Skeletal muscle cell (primary cell): ENCODE measurements around the gene PEA15.

Source experiments
- DNase-seq: peaks from one replicate; pipeline ENCODE4 v3.0.0-alpha.2; 2010; ENCODE audit warnings: low read depth
- H3K4me3 ChIP-seq: 2 replicates; pipeline ENCODE4 v1.5.1; 2011; ENCODE audit warnings: low read depth, mild to moderate bottlenecking, control low read depth, low read length, moderate library complexity

PEA15 gene

DNA sequence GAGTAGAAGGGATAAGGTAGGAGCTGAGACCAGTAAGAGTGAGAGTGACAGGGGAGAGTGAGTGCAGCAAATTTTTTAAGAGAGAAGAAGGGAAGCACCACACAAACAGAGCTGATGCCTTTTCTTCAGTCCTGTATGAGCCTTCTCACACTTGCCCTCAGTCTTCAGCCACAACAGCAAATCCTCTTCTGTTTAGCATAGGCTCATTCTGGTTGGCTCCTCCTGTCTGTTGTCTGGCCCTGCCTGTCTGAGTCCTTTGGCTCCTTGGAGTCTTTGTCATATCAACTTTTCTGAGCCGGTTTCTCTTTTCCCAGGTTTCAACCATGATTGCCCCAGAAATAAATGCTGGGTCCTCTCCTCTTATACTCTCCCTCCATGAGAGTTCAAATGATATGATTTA is 27.5 kb upstream of the PEA15 start:
- no peak overlapping the region for H3K4me3 ChIP-seq
- no peak for DNase-seq

DNA sequence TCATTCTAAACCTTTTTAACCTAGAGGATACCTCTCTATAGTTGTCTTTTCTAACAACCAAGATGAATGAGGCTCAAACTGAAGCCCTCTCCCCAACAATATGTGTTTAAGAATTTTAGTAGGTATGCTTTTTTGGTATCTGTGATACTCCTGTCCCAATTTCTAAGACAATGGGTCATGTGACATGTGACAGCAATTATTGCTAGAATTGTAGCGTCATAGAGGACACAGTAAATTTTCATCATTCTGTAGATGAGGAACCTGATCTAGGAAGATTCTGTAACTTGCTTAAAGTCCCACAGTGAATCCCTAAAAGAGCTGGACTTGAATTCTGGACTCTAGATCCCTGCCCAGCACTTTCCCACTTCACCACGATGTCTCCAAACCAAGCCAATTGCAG is 26.5 kb upstream of the PEA15 start:
- no peak for DNase-seq
- H3K4me3 ChIP-seq: no peak overlapping the region

- no peak for DNase-seq
- H3K4me3 ChIP-seq: no peak overlapping the region
Observed at GRCh38 chr1:160179336-160179735, 25.8 kb upstream of the PEA15 start.

DNA sequence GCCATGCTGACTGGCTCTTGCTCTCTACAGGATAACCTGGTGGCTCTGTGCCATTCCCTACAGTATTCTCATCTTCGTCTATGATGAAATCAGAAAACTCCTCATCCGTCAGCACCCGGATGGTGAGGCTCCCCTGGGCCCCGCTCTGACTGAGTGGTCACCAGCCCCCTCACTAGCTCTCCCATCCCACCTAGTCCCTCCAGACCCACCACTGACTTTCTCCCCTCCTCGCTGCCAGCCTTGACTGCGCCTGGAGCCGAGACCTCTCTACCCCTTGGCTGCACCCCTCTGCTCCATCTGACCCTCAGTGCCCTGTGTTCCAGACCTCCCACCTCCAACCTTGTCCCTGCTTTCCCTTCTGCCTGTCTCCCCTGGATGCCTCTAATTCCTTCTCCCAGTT is 18.9 kb upstream of the PEA15 start:
- no peak overlapping the region for H3K4me3 ChIP-seq
- no peak for DNase-seq

- no peak overlapping the region for H3K4me3 ChIP-seq
- no peak for DNase-seq
Observed at GRCh38 chr1:160186729-160187128, 18.5 kb upstream of the PEA15 start.

GRCh38 chr1:160187407-160187806 is 17.8 kb upstream of the PEA15 start:
- no peak overlapping the region for H3K4me3 ChIP-seq
- DNase-seq: no peak

GRCh38 chr1:160188341-160188740 is 16.8 kb upstream of the PEA15 start:
- H3K4me3 ChIP-seq: no peak overlapping the region
- DNase-seq: no peak

DNA sequence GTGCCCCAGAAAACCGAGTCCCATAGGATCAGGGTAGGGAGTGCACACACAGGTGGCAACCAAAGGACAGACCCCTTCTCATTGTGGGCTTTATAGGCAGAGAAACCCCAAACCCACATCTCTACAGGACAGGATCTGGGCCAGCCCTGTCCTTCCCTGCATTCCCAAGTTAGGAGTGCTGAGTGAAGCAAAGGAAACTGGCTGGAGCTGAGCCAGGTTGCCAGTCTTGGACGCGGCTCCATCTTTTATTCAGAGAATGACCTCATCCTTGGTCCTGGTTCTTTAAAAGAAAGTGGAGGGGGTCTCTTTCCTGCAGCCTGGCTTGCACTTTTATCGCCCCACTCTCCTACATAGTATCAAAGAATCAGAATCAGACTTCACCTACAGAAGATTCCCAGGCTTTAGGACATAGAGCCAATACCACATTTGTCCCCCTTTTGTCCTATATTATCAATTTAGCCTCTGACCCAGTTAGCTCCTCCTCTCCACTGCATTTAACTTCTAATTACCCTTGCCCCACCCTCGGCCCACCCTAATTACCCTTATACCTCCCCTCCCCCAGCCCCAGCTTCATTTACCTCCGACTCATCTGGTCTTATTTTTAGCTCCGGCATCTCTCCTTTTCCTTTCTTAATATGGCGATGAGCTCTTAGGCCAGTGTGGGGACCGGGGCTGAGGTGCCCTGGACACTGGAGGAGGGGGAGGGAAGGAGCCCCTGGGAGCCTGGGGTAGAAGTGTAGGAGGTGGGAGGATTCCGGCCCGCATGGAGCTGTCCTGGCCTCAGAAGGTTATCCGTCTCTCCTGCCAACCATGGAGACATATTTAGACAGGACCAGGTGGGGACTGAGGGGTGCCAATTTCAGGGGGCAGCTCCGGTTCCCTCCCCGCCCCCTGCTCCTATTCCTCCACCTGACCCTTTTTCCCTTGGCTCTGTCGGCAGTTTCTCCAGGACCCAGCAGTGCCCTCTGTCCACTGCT is 15.2 kb upstream of the PEA15 start, which contains the start of gene CASQ1:
TSS of gene CASQ1 (plus strand) at position 927 of the 977 bp plus-strand sequence. CDS start 177 bp downstream, outside the sequence.
- H3K4me3 ChIP-seq: no peak within 1 kb of the TSS
- no peak for DNase-seq

GRCh38 chr1:160191756-160192155 is 13.4 kb upstream of the PEA15 start:
- no peak overlapping the region for H3K4me3 ChIP-seq
- DNase-seq: no peak

- H3K4me3 ChIP-seq: no peak overlapping the region
- DNase-seq: no peak
Observed at GRCh38 chr1:160192234-160192633, 12.9 kb upstream of the PEA15 start.

DNA sequence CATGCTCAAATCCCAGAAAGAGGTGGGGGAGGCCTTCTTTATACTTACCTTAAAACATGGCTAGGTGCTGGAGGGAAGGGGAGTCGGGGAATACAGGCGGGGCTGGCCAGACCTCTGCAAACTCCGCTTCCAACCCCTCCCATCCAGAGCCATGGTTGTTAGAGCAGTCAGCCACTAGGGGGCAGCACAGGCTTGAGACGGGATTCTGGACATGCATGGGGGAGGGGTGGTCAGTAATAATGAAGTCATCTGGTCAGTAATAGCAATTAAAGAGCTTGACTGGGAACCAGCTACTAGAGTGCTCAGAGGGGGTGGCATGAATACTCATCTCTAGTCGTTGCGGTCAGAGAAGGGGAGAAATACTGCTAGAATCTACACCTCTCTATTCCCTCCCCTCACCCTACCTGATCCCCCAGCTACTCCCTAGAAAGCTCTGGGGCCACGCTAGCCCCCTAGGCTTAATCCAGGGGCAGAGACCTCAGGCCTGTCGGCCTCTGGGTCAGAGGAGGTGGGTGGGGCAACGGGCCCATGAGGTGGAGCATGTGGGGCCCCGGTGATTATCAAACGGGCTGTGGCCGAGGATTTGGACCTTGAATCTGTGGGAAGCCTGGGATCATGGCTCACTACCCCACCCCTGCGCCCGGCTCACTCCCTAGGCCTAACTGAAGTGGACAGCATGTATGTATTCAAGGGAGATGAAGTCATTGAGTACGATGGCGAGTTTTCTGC is 11.9 kb upstream of the PEA15 start:
- no peak overlapping the region for H3K4me3 ChIP-seq
- DNase-seq: peak; percentile 61

DNA sequence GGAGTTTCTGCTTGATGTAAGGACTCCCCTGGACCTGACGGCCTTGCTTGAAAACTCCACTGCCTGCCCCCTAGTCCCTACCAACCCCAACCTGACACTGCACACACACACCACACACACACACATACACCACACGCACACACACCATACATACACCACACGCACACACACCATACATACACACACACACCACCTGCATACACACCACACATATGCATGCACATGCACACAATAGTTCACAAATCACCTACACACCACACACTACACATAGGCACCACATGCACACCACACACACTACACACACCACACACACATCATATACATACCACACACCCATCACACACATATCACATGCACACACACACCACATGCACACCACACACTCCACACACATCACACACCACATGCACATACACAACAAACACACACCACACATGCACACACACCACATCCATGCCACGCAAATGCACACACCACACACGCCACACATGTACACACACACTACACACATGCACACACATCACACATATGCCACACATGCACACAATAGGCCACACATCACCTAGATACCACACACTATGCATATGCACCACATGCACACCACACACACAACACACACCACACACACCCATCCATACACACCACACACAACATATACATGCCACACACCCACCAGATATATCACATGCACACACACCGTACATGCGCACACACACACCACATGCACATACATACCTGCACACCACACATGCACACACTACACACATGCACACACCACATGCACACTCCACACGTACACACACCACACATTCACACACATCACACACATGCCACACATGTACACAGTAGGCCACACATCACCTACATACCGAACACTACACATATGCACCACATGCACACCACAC is 11.1 kb upstream of the PEA15 start:
- no peak for DNase-seq
- no peak overlapping the region for H3K4me3 ChIP-seq

- no peak overlapping the region for H3K4me3 ChIP-seq
- DNase-seq: no peak
Observed at GRCh38 chr1:160194737-160195059, 10.5 kb upstream of the PEA15 start.

DNA sequence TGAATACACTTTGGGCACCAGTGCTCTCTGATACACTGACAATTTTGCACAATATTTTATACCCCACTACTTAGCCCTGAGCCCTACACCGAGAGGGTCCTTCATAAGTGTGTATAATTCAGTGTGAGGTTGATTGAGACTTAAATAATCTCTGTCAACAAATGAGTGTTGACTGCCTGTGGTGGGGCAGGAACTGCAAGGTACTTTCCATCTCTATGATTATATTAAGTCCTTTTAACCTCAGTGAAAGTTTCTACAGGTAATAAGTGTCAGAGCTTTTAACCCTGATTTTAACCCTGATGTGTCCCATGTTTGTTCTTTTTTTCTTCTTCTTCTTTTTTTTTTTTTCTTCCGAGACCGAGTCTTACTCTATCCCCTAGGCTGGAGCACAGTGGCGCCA is 9.0 kb upstream of the PEA15 start:
- H3K4me3 ChIP-seq: no peak overlapping the region
- DNase-seq: no peak

DNA sequence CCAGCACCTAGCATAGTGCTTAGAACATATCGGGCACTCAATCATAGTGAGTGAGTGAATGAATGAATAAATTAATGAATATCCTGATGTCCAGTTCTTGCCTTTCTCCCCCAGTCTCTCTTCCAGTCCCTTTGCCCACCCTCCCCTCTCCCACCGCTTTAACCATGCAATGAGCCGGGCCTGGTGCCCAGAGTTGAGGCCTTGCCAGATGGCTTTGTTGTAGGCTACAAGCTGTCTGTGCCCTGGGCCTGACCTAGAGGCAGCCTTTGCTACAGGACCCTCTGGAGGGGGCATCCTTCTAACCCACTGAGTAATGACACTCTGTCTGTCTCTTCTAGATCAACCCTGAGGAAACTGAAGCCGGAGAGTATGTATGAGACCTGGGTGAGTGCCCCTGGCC is 8.0 kb upstream of the PEA15 start:
- H3K4me3 ChIP-seq: no peak overlapping the region
- no peak for DNase-seq

- no peak overlapping the region for H3K4me3 ChIP-seq
- DNase-seq: no peak
Observed at GRCh38 chr1:160200786-160201185, 4.4 kb upstream of the PEA15 start.

GRCh38 chr1:160204526-160205241 is 500 bp upstream of the PEA15 start:
- peak overlapping the region; percentile 38 for H3K4me3 ChIP-seq
- no peak for DNase-seq

DNA sequence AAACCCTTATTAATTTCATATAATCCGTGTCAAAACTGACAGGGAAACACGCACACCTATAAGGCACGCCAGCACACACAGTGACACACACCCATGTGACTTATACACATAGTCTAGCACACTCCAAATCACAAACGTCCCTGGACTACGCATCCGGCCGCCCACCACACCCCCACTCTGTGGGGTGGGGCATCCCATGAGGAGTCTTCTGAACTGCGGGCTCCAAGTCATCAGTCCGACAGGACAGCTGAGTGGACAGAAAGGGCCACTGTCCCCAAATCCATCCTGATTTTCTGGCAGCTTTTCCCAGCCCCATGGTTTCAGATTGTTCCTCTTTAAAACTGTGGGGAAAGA is 829 bp downstream of the PEA15 start:
- peak overlapping the region; percentile 95 for H3K4me3 ChIP-seq
- DNase-seq: no peak

- DNase-seq: peak; percentile 62
- peak overlapping the region; percentile 95 for H3K4me3 ChIP-seq
Observed at GRCh38 chr1:160206421-160207117, 1.4 kb downstream of the PEA15 start.
